GM12878 (cell line): Measurements from ENCODE around the gene SH2D6. TPM values are rescaled to one million over a fixed set of nuclear protein-coding genes. Genes with fewer than 3 reads are reported as not detected.

ENCODE experiments used
- ATAC-seq: fragments of 200-7000 bp; cut with Tn5 transposase; 3 replicates; pipeline ENCODE4 v1.9.1; 2020; ENCODE audit warnings: mild to moderate bottlenecking, moderate library complexity
- BruUV-seq: library from RNA; stranded (reverse); fragments of 400-500 nt; replicated peaks from 2 replicates; lab custom pipeline; 2021; lab: Mats Ljungman, UMichigan
- CTCF ChIA-PET: fragments of 300-600 bp; sonication (Branson Sonifier 250); formaldehyde crosslinking; extraction: SDS; loops from one replicate; lab custom pipeline; 2021; ENCODE audit warnings: inconsistent platforms; lab: Yijun Ruan, JAX
- POLR2A ChIA-PET: fragments of 350-600 bp; formaldehyde crosslinking; extraction: SDS; loops from one replicate; lab custom pipeline; 2021; ENCODE audit warnings: inconsistent platforms; lab: Charles Lee
- RAD21 ChIA-PET: fragments of 300-600 bp; sonication (Branson Sonifier 250); formaldehyde crosslinking; loops from one replicate; lab custom pipeline; 2023; ENCODE audit warnings: antibody characterized with exemption; ENCODE audit not compliant: unreplicated experiment; lab: Charles Lee
- SMC1A ChIA-PET: fragments of 300-600 bp; sonication (Branson Sonifier 250); formaldehyde crosslinking; loops from one replicate; lab custom pipeline; 2023; ENCODE audit not compliant: unreplicated experiment, uncharacterized antibody; lab: Charles Lee
- DNase-seq: peaks from one replicate; pipeline ENCODE4 v3.0.0-alpha.2; 2011; ENCODE audit warnings: low read depth, low spot score
- FAIRE-seq: peaks from 3 replicates; lab custom pipeline; 2011; peaks lifted over from hg19 to GRCh38; lab: Jason Lieb, UNC
- H2AFZ ChIP-seq: 2 replicates; pipeline ENCODE4 v1.6.0; 2011; ENCODE audit warnings: low read depth, low read length, control low read depth; ENCODE audit not compliant: control insufficient read depth
- H3K27ac ChIP-seq: 2 replicates; pipeline ENCODE4 v1.5.1; 2011; ENCODE audit warnings: control low read depth; ENCODE audit not compliant: control insufficient read depth, insufficient read depth
- H3K27me3 ChIP-seq, 2 experiments: replicated peaks in 1 of 2; 2 replicates each; pipeline versions ENCODE4 v1.6.0 to v1.6.1; 2011; ENCODE audit warnings: low read length in 1 of 2; ENCODE audit not compliant: control insufficient read depth in 2 of 2, insufficient read depth in 2 of 2
- H3K36me3 ChIP-seq, 2 experiments: 2 replicates each; pipeline ENCODE4 v1.5.1; 2011; ENCODE audit warnings: low read length in 1 of 2; ENCODE audit not compliant: control insufficient read depth in 2 of 2, insufficient read depth in 2 of 2
- H3K4me1 ChIP-seq: 2 replicates; pipeline ENCODE4 v1.6.1; 2011; ENCODE audit warnings: mild to moderate bottlenecking, low read length, moderate library complexity, mixed read lengths; ENCODE audit not compliant: control insufficient read depth, insufficient read depth
- H3K4me2 ChIP-seq: 2 replicates; pipeline ENCODE4 v1.6.0; 2011; ENCODE audit warnings: control low read depth; ENCODE audit not compliant: control insufficient read depth, insufficient read depth
- H3K4me3 ChIP-seq: fragments of 200-600 bp; sonication (generic); 2 replicates; pipeline ENCODE4 v1.5.1; 2016
- H3K79me2 ChIP-seq: 2 replicates; pipeline ENCODE4 v1.6.0; 2011; ENCODE audit warnings: low read length; ENCODE audit not compliant: control insufficient read depth, insufficient read depth
- H3K9ac ChIP-seq: 2 replicates; pipeline ENCODE4 v1.8.0; 2011; ENCODE audit warnings: low read length, control low read depth, mixed read lengths; ENCODE audit not compliant: control insufficient read depth, insufficient read depth
- H3K9me3 ChIP-seq: replicated peaks from 3 replicates; pipeline ENCODE4 v1.5.1; 2011; ENCODE audit warnings: mild to moderate bottlenecking, low read length; ENCODE audit not compliant: control insufficient read depth, insufficient read depth
- H4K20me1 ChIP-seq: 2 replicates; pipeline ENCODE4 v1.6.0; 2011; ENCODE audit not compliant: control insufficient read depth, insufficient read depth
- CEBPZ ChIP-seq: fragments of 150-350 bp; IDR thresholded peaks from 2 replicates; pipeline ENCODE4 v1.6.1; 2016; ENCODE audit warnings: low read depth, low read length
- CREB1 ChIP-seq: IDR thresholded peaks from 2 replicates; pipeline ENCODE4 v1.6.1; 2012; ENCODE audit warnings: low read depth, mild to moderate bottlenecking, inconsistent platforms
- DPF2 ChIP-seq: fragments of 450-650 bp; IDR thresholded peaks from 2 replicates; pipeline ENCODE4 v1.6.1; 2017; ENCODE audit warnings: mild to moderate bottlenecking
- ELK1 ChIP-seq: IDR thresholded peaks from 2 replicates; pipeline ENCODE4 v1.6.1; 2012; ENCODE audit warnings: low read depth, low read length, improper control_type of control experiment
- EP300 ChIP-seq, 2 experiments: fragments of 150-350 bp in 1 of 2; IDR thresholded peaks; 2 replicates each; pipeline ENCODE4 v1.6.1; 2011 to 2012; ENCODE audit warnings: low read depth in 2 of 2, low read length in 2 of 2, borderline replicate concordance in 1 of 2, improper control_type of control experiment in 1 of 2, inconsistent platforms in 1 of 2; ENCODE audit not compliant: control insufficient read depth in 1 of 2
- HDAC2 ChIP-seq: fragments of 200-600 bp; sonication (generic); IDR thresholded peaks from 2 replicates; pipeline ENCODE4 v1.6.1; 2017
- IRF4 ChIP-seq: IDR thresholded peaks from 2 replicates; pipeline ENCODE4 v1.6.1; 2011; ENCODE audit warnings: low read depth, low read length
- JUND ChIP-seq: IDR thresholded peaks from 2 replicates; pipeline ENCODE4 v1.6.1; 2012; ENCODE audit warnings: low read depth, mild to moderate bottlenecking, low read length, improper control_type of control experiment, moderate library complexity
- KAT2A ChIP-seq: conservative IDR thresholded peaks from 2 replicates; pipeline ENCODE4 v1.6.1; 2011; ENCODE audit warnings: low read depth, low read length; ENCODE audit not compliant: control insufficient read depth
- NFYA ChIP-seq: IDR thresholded peaks from 2 replicates; pipeline ENCODE4 v1.6.1; 2011; ENCODE audit warnings: low read depth, mild to moderate bottlenecking, low read length, improper control_type of control experiment, borderline replicate concordance
- POLR2AphosphoS2 ChIP-seq: IDR thresholded peaks from 2 replicates; pipeline ENCODE4 v1.6.1; 2011; ENCODE audit warnings: low read depth, mild to moderate bottlenecking, low read length, improper control_type of control experiment, moderate library complexity
- RCOR1 ChIP-seq: conservative IDR thresholded peaks from 2 replicates; pipeline ENCODE4 v1.6.1; 2012; ENCODE audit warnings: low read depth, low read length, improper control_type of control experiment
- STAT3 ChIP-seq: IDR thresholded peaks from 2 replicates; pipeline ENCODE4 v1.6.1; 2011; ENCODE audit warnings: low read depth, low read length, improper control_type of control experiment
- TAF1 ChIP-seq: IDR thresholded peaks from 2 replicates; pipeline ENCODE4 v1.6.1; 2011; ENCODE audit warnings: mild to moderate bottlenecking, low read depth, low read length, borderline replicate concordance
- TCF3 ChIP-seq: IDR thresholded peaks from 2 replicates; pipeline ENCODE4 v1.6.1; 2012; ENCODE audit warnings: low read depth, mild to moderate bottlenecking, low read length, borderline replicate concordance; ENCODE audit not compliant: insufficient read depth
- YBX1 ChIP-seq: fragments of 450-650 bp; IDR thresholded peaks from 2 replicates; pipeline ENCODE4 v1.6.1; 2016; ENCODE audit warnings: antibody characterized with exemption
- WGBS: methylation state at CpG from one replicate; pipeline ENCODE4 v1.1.6; 2016; ENCODE audit warnings: low lambda C conversion rate; ENCODE audit not compliant: insufficient replicate concordance, insufficient coverage; ENCODE audit errors: missing lambda C conversion rate; 5-methylcytosine and 5-hydroxymethylcytosine counted together
- in situ Hi-C: fragments of 300-500 bp; cut with MboI; formaldehyde crosslinking; loops from 9 replicates; pipeline ENCODE4 v1.14.3; 2018; ENCODE audit warnings: mixed read lengths
- intact Hi-C: fragments of 100-400 bp; cut with micrococcal nuclease; formaldehyde crosslinking; loops from one replicate; pipeline ENCODE4 v1.14.2; 2022; ENCODE audit not compliant: unreplicated experiment
- polyA plus RNA-seq, 11 experiments: library from polyadenylated mRNA; depleted of rRNA in 4 of 11; unstranded in 6 of 11; stranded (reverse) in 5 of 11; fragments of >200 nt; fragmentation: Nextera tagmentation in 4 of 11; fragmentation: Illumina TruSeq in 1 of 11; extraction: Ambion mirVana in 4 of 11; extraction: Trizol in 1 of 11; gene quantifications; 1 replicate in 1 of 11; 2 replicates in 10 of 11; pipeline versions ENCODE4 v1.2.1 to v1.2.3, GENCODE V29; 2011 to 2016; ENCODE audit warnings: inconsistent platforms in 2 of 11, missing spikeins in 2 of 11, low read depth in 1 of 11
- total RNA-seq, 4 experiments: library from RNA; depleted of rRNA in 3 of 4; stranded (reverse); fragments of >200 nt in 3 of 4; fragmentation: Illumina TruSeq in 1 of 4; extraction: Trizol in 1 of 4; gene quantifications; 2 replicates each; pipeline versions ENCODE4 v1.2.1 to v1.2.3, GENCODE V29; 2013 to 2021
- TF ChIP-seq, protein P1 (sequence below): IDR thresholded peaks from 2 replicates; pipeline ENCODE4 v1.6.1; 2011; ENCODE audit warnings: borderline replicate concordance, low read depth, mild to moderate bottlenecking, moderate library complexity, low read length; ENCODE audit not compliant: insufficient read depth, poor library complexity, severe bottlenecking

The SH2D6 gene
- total and polyA plus RNA-seq, 10 of the 15 experiments (the other 5 are each of a cell fraction or from before 2014, with no cell fraction given), result 0.23 to 0.59 (median 0.34) TPM; not detected in 6

DNA sequence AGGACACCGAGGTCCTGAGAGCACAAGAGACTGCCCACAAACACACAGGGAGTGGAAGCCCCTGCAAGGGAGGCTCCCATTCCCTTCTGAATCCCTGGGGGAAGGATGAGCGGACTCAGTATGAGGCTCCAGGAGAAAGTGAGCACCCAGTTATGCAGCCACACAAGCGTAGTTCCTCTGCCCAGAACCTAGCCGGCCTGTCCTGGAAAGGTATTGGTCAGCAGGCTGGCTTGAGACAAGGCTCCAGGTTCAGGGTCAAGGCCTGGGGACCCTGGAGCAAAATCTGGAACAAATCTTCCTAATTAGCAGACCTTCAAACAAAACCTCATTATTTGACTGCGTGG, 7.1 kb upstream of the SH2D6 start:
- Histone ChIP-seq H3K27ac (no peak overlapping the region), H3K4me3 (no peak overlapping the region), H3K27me3 (no peaks in the 10 kb centered on the region), H3K79me2 (no peaks in the 10 kb centered on the region; the same call in none of the 2 replicates), H3K9ac (no peak overlapping the region), H3K4me2 (no peak overlapping the region), H4K20me1 (no peaks in the 10 kb centered on the region), H3K4me1 (peaks cover 26% of the 10 kb centered on the region), H3K9me3 (no peaks in the 10 kb centered on the region), H2AFZ (no peak overlapping the region), H3K36me3 (no peaks in the 10 kb centered on the region)
- ChIA-PET SMC1A (no interaction called here), RAD21 (interaction anchor here (1.1 kb wide), 1 partner anchor 8 kb away, joined by 3 read pairs; no protein-coding TSS in a partner anchor), POLR2A (interaction anchor here (0.7 kb wide), 1 partner anchor 611 kb away, joined by 7 read pairs; no protein-coding TSS in a partner anchor), CTCF (interaction anchor here (0.9 to 3.6 kb wide), 2 partner anchors 9 to 140 kb away, joined by 4 to 12 read pairs; no protein-coding TSS in a partner anchor)
- DNase-seq (no peak), FAIRE-seq (no peak), ATAC-seq (no peak)
- TF ChIP-seq TAF1, result no peak
- no peak for TF ChIP-seq STAT3
- TF ChIP-seq CREB1, result no peak
- no peak for TF ChIP-seq CEBPZ
- no peak for TF ChIP-seq IRF4
- TF ChIP-seq NFYA, result no peak
- no peak for TF ChIP-seq RCOR1
- TF ChIP-seq KAT2A, result no peak
- TF ChIP-seq POLR2AphosphoS2, result no peak
- no peak for TF ChIP-seq JUND
- TF ChIP-seq DPF2, result no peak
- TF ChIP-seq ELK1, result no peak
- TF ChIP-seq, protein P1, sequence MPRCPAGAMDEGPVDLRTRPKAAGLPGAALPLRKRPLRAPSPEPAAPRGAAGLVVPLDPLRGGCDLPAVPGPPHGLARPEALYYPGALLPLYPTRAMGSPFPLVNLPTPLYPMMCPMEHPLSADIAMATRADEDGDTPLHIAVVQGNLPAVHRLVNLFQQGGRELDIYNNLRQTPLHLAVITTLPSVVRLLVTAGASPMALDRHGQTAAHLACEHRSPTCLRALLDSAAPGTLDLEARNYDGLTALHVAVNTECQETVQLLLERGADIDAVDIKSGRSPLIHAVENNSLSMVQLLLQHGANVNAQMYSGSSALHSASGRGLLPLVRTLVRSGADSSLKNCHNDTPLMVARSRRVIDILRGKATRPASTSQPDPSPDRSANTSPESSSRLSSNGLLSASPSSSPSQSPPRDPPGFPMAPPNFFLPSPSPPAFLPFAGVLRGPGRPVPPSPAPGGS, result no peak
- TF ChIP-seq TCF3, result no peak
- TF ChIP-seq HDAC2, result no peak
- no peak for TF ChIP-seq YBX1
- no peak for TF ChIP-seq EP300 (IDR thresholded peaks at IDR 0.05; ENCODE audit: borderline replicate concordance in 1 of 2, control insufficient read depth in 1 of 2, low read depth in 2 of 2, low read length in 2 of 2)
- BruUV-seq, result no TSS peak
- intact Hi-C loops (no loop called here), in situ Hi-C loops (no loop called here)
- WGBS, result 66% methylated on average over 5 of the region's 5 CpGs
